Liver (tissue), 9 donors: ENCODE results near the gene ARID3B. TPM values are rescaled to one million over a fixed set of nuclear protein-coding genes. Genes with fewer than 3 reads are reported as not detected.

Source experiments
- DNase-seq: peaks from one replicate; pipeline ENCODE4 v3.0.0-alpha.2; 2017; ENCODE audit warnings: low spot score
- H3K27ac ChIP-seq, 2 donors: one replicate each; pipeline ENCODE4 v1.7.0; 2013; ENCODE audit warnings: inconsistent platforms in 2 of 2, low read length in 2 of 2, control low read depth in 1 of 2, low read depth in 1 of 2, mild to moderate bottlenecking in 1 of 2
- H3K27me3 ChIP-seq, 4 donors: one replicate each; pipeline versions ENCODE4 v1.6.1 to v1.7.0; 2013; ENCODE audit warnings: low read length in 3 of 4, inconsistent platforms in 1 of 4, mild to moderate bottlenecking in 1 of 4, moderate library complexity in 1 of 4; ENCODE audit not compliant: control insufficient read depth in 4 of 4, insufficient read depth in 4 of 4
- H3K36me3 ChIP-seq, 4 donors: one replicate each; pipeline versions ENCODE4 v1.6.1 to v1.7.0; 2013; ENCODE audit warnings: low read length in 3 of 4, mild to moderate bottlenecking in 3 of 4, low read depth in 1 of 4, moderate library complexity in 1 of 4; ENCODE audit not compliant: control insufficient read depth in 4 of 4, insufficient read depth in 3 of 4
- H3K4me1 ChIP-seq, 4 donors: one replicate each; pipeline versions ENCODE4 v1.6.1 to v1.7.0; 2013; ENCODE audit warnings: low read length in 3 of 4, mild to moderate bottlenecking in 3 of 4, moderate library complexity in 1 of 4; ENCODE audit not compliant: control insufficient read depth in 4 of 4, insufficient read depth in 4 of 4
- H3K4me3 ChIP-seq, 3 donors: one replicate each; pipeline versions ENCODE4 v1.6.1 to v1.7.0; 2013; ENCODE audit warnings: low read length in 3 of 3, control low read depth in 1 of 3, low read depth in 1 of 3, mild to moderate bottlenecking in 1 of 3
- H3K9ac ChIP-seq, 2 donors: one replicate each; pipeline ENCODE4 v1.7.0; 2013; ENCODE audit warnings: low read length in 2 of 2, mild to moderate bottlenecking in 2 of 2, moderate library complexity in 2 of 2, control low read depth in 1 of 2, low read depth in 1 of 2
- H3K9me3 ChIP-seq, 4 donors: one replicate each; pipeline versions ENCODE4 v1.6.1 to v1.7.0; 2013; ENCODE audit warnings: low read length in 3 of 4; ENCODE audit not compliant: control insufficient read depth in 4 of 4
- EGR1 ChIP-seq, 2 donors: IDR thresholded peaks; 2 replicates each; pipeline ENCODE4 v1.6.1; 2016 to 2018; ENCODE audit warnings: antibody characterized with exemption in 2 of 2, low read depth in 2 of 2
- FOXA1 ChIP-seq: IDR thresholded peaks from 2 replicates; pipeline ENCODE4 v1.6.1; 2016; ENCODE audit warnings: antibody characterized with exemption
- GABPA ChIP-seq, 2 donors: IDR thresholded peaks in 1 of 2; conservative IDR thresholded peaks in 1 of 2; 2 replicates each; pipeline ENCODE4 v1.6.1; 2016; ENCODE audit warnings: antibody characterized with exemption in 2 of 2, mild to moderate bottlenecking in 1 of 2, moderate library complexity in 1 of 2
- HNF4A ChIP-seq, 2 donors: conservative IDR thresholded peaks; 2 replicates each; pipeline ENCODE4 v1.6.1; 2016; ENCODE audit warnings: antibody characterized with exemption in 2 of 2, mild to moderate bottlenecking in 2 of 2
- HNF4G ChIP-seq: IDR thresholded peaks from 2 replicates; pipeline ENCODE4 v1.6.1; 2016; ENCODE audit warnings: antibody characterized with exemption
- JUND ChIP-seq, 2 donors: IDR thresholded peaks; 2 replicates each; pipeline ENCODE4 v1.6.1; 2016; ENCODE audit warnings: antibody characterized with exemption in 2 of 2
- NR2F2 ChIP-seq: IDR thresholded peaks from 2 replicates; pipeline ENCODE4 v1.6.1; 2016; ENCODE audit warnings: antibody characterized with exemption
- RXRA ChIP-seq, 2 donors: IDR thresholded peaks; 2 replicates each; pipeline ENCODE4 v1.6.1; 2017 to 2018; ENCODE audit warnings: antibody characterized with exemption in 2 of 2, mild to moderate bottlenecking in 1 of 2
- SP1 ChIP-seq: IDR thresholded peaks from 2 replicates; pipeline ENCODE4 v1.6.1; 2018; ENCODE audit warnings: antibody characterized with exemption, mild to moderate bottlenecking
- TAF1 ChIP-seq: conservative IDR thresholded peaks from 2 replicates; pipeline ENCODE4 v1.6.1; 2016; ENCODE audit warnings: antibody characterized with exemption, mild to moderate bottlenecking
- YY1 ChIP-seq: IDR thresholded peaks from 2 replicates; pipeline ENCODE4 v1.6.1; 2016; ENCODE audit warnings: antibody characterized with exemption, mild to moderate bottlenecking
- WGBS: extraction: QIAGEN DNeasy Blood & Tissue Kit; methylation state at CpG from one replicate; pipeline ENCODE4 v1.1.7; 2013; 5-methylcytosine and 5-hydroxymethylcytosine counted together
- polyA plus RNA-seq, 2 donors: library from polyadenylated mRNA; stranded (reverse) in 1 of 2; unstranded in 1 of 2; fragments of 200-250 nt in 1 of 2; fragments of >200 nt in 1 of 2; fragmentation: Nextera tagmentation in 1 of 2; extraction: Ambion mirVana in 1 of 2; gene quantifications; one replicate each; pipeline versions ENCODE4 v1.2.1 to v1.2.3, GENCODE V29; 2013 to 2015
- total RNA-seq, 2 donors: library from RNA; depleted of rRNA; stranded (reverse); fragments of >200 nt; gene quantifications; one replicate each; pipeline ENCODE4 v1.2.3, GENCODE V29; 2014
- TF ChIP-seq, protein P1 (sequence below): IDR thresholded peaks from 2 replicates; pipeline ENCODE4 v1.6.1; 2016; ENCODE audit warnings: antibody characterized with exemption
- TF ChIP-seq, protein P2 (sequence below): IDR thresholded peaks from 2 replicates; pipeline ENCODE4 v1.6.1; 2016; ENCODE audit warnings: antibody characterized with exemption
- TF ChIP-seq, protein P3 (sequence below): IDR thresholded peaks from 2 replicates; pipeline ENCODE4 v1.6.1; 2016; ENCODE audit warnings: antibody characterized with exemption
- TF ChIP-seq, protein P4 (sequence below): fragments of 150-350 bp; IDR thresholded peaks from 2 replicates; pipeline ENCODE4 v1.5.1; 2017; ENCODE audit warnings: improper control_type of control experiment, low read depth, low read length; ENCODE audit not compliant: missing input control
- donor health status: healthy.
- donor health status: healthy.
- donor health status: healthy.
- donor health status: healthy.
- donor health status: healthy.

ARID3B gene
- total and polyA plus RNA-seq, 4 donors = 1.4 to 6.6 (median 2.7) TPM

DNA sequence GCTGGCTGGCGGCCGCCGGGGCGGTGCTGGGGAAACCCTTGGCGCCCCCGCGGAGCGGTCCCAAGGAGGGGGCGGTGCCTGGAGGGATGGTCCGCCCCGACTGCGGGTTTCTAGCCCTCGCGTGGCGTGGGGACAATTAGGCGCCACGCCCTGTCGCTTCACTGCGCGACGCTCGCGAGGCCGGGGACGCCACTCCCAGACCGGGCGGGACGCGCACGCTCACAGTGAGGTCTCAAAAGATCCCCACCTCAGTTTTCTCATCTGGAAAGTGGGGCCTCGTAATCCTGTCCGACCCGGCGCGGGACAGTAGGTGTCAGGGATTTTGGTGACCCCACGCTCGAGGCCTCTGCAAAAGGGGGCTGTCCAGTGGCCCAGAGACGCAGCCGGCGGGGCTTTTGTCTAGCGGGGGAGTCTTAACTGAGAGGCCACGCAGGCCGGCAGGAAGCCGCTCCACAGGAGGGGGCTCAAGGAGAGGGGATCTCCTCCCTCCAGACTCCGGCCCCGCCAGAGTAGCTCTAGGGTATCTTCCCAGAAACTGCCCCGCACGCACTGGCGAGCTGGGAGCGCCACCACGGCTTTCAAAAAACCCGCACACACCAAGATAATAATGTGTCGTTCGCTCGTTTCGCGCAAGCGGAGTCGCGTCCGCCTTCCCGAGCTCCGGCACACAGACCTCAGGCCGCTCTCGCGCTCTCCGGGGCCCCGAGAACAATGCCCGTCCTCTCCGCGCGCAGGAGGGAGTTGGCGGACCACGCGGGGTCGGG lies 73.9 kb downstream of the ARID3B start:
- Histone ChIP-seq H3K27me3 (no peaks in the 10 kb centered on the region), H3K27ac (peak overlapping the region; percentile 92 to 95), H3K9me3 (no peaks in the 10 kb centered on the region), H3K9ac (peak overlapping the region; percentile 58 to 69), H3K4me1 (peaks cover 9 to 35% (median 27%) of the 10 kb centered on the region in 4 donors), H3K4me3 (peak overlapping the region; percentile 38 to 79 (median 76)), H3K36me3 (peaks cover 0 to 9% (median 4%) of the 10 kb centered on the region in 4 donors)
- TF ChIP-seq GABPA (IDR thresholded peaks at IDR 0.05 in 1 of 2, conservative IDR thresholded peaks at IDR 0.05 in 1 of 2) (no peak), HNF4A (conservative IDR thresholded peaks at IDR 0.05) (peak in 1 of 2 donors; percentile 14), EGR1 (IDR thresholded peaks at IDR 0.05; ENCODE audit: low read depth in 2 of 2) (peak in 1 of 2 donors; percentile 26)
- peak; percentile 92 for DNase-seq
- under 1% methylated on average over 76 of the region's 76 CpGs for WGBS

DNA sequence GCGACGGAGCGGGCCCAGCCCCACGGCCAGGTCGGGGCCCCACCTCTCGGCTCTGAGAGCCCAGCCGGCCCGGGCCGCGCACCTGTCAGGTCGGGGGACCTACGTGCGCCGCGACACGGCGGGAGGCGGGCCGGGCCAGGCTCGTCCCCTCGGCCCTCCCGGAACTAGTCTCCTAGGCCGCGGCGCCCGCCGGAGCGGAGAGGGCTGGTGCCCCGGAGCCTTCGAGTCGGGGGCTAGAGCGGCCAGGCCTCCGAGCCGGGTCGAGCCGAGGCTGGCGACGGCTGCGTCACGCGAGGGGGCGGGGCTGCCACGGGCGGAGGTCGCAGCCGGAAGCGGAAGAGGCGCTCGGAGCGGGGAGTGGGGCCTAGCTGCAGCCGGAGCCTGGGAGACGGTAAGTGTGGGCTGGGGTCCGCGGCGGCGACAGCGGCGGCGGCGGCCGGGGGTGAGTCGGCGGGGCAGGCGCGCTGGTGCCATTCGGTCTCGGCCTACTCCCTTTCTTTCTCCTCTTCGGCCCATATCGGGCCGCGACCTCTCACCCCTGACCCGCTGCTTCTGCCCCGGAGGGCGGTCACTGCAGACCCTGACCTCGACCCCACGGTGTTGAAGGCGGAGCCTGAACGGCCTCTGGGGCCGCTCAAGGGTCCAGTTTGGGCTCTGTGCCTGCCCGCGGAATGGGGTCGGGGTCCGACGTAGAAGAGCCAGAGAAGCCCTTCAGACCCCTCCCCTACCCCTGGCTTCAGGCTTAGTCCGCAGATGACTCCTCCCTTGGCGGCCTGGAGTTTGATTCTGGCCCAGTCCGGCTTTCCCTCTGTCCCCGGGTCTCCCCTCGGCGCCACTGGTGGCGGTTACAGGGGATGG lies 74.7 kb downstream of the ARID3B start, which contains the start of gene CLK3:
Gene CLK3 (plus strand): TSS at position 329 of the 858 bp plus-strand sequence. CDS start 3,361 bp downstream, outside the sequence.
- Histone ChIP-seq H3K4me3 (peak within 1 kb of the TSS; percentile 76 to 96 (median 94)), H3K27me3 (no peaks in the 10 kb centered on the region), H3K9me3 (no peaks in the 10 kb centered on the region), H3K36me3 (peaks cover 4 to 17% (median 8%) of the 10 kb centered on the region in 4 donors), H3K27ac (peak within 1 kb of the TSS; percentile 92 to 95), H3K9ac (peak within 1 kb of the TSS; percentile 78 to 95), H3K4me1 (peaks cover 9 to 43% (median 35%) of the 10 kb centered on the region in 4 donors)
- under 1% methylated on average over 91 of the region's 91 CpGs for WGBS
- TF ChIP-seq HNF4G (no peak), NR2F2 (peak; percentile 66), GABPA (IDR thresholded peaks at IDR 0.05 in 1 of 2, conservative IDR thresholded peaks at IDR 0.05 in 1 of 2) (peak in 1 of 2 donors; percentile 87), RXRA (IDR thresholded peaks at IDR 0.05) (peak in 1 of 2 donors; percentile 48), HNF4A (conservative IDR thresholded peaks at IDR 0.05) (peak; percentile 31 to 78)
- TF ChIP-seq, protein P1, sequence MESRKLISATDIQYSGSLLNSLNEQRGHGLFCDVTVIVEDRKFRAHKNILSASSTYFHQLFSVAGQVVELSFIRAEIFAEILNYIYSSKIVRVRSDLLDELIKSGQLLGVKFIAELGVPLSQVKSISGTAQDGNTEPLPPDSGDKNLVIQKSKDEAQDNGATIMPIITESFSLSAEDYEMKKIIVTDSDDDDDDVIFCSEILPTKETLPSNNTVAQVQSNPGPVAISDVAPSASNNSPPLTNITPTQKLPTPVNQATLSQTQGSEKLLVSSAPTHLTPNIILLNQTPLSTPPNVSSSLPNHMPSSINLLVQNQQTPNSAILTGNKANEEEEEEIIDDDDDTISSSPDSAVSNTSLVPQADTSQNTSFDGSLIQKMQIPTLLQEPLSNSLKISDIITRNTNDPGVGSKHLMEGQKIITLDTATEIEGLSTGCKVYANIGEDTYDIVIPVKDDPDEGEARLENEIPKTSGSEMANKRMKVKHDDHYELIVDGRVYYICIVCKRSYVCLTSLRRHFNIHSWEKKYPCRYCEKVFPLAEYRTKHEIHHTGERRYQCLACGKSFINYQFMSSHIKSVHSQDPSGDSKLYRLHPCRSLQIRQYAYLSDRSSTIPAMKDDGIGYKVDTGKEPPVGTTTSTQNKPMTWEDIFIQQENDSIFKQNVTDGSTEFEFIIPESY = no peak
- TF ChIP-seq, protein P2, sequence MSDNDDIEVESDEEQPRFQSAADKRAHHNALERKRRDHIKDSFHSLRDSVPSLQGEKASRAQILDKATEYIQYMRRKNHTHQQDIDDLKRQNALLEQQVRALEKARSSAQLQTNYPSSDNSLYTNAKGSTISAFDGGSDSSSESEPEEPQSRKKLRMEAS = no peak
- DNase-seq = peak; percentile 96

DNA sequence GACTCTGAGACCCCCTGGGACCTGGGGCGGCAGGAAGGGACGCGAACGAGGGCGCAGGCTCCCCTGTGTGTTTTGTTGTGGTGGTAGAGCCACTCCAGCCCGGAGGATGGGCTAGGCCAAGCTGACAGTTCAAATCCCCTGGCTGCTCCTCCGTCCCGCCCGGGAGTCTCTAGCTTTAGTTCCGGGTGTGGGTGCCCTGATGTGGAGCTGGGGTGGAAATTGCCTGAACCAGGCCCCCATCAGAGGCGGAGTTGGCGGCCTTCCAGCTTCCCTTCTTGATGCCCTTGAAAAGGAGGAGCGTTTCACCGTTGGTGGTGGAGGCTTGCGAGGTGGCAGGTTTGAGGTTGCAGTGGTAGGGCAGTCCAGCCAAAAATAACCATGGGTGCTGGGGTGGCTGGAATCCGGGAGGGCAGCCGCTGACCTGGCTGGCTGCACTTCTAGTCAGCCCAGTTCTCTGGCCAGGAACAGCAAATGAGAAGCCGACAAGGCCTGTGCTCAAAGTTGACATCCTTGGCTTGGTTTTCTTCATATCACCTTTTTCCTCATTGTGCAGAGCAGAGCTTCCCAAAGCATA lies 75.4 kb downstream of the ARID3B start:
- DNase-seq = peak; percentile 88
- peak overlapping the region; percentile 76 to 96 (median 94) for H3K4me3 ChIP-seq
- H3K36me3 ChIP-seq = peaks cover 6 to 21% (median 10%) of the 10 kb centered on the region in 4 donors
- H3K4me1 ChIP-seq = peaks cover 9 to 50% (median 40%) of the 10 kb centered on the region in 4 donors
- WGBS = under 1% methylated on average over 18 of the region's 18 CpGs
- peak overlapping the region; percentile 92 to 95 for H3K27ac ChIP-seq
- peak overlapping the region; percentile 78 to 95 for H3K9ac ChIP-seq
- no peaks in the 10 kb centered on the region for H3K27me3 ChIP-seq
- no peaks in the 10 kb centered on the region for H3K9me3 ChIP-seq
- TF ChIP-seq FOXA1 (no peak), YY1 (peak; percentile 61), NR2F2 (no peak), EGR1 (IDR thresholded peaks at IDR 0.05; ENCODE audit: low read depth in 2 of 2) (no peak), GABPA (IDR thresholded peaks at IDR 0.05 in 1 of 2, conservative IDR thresholded peaks at IDR 0.05 in 1 of 2) (peak in 1 of 2 donors; percentile 37), TAF1 (no peak), SP1 (peak; percentile 38), HNF4G (no peak), JUND (IDR thresholded peaks at IDR 0.05) (no peak), HNF4A (conservative IDR thresholded peaks at IDR 0.05) (peak in 1 of 2 donors; percentile 45)
- TF ChIP-seq, protein P3, sequence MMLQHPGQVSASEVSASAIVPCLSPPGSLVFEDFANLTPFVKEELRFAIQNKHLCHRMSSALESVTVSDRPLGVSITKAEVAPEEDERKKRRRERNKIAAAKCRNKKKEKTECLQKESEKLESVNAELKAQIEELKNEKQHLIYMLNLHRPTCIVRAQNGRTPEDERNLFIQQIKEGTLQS = no peak
- TF ChIP-seq, protein P2 = no peak
- TF ChIP-seq, protein P4, sequence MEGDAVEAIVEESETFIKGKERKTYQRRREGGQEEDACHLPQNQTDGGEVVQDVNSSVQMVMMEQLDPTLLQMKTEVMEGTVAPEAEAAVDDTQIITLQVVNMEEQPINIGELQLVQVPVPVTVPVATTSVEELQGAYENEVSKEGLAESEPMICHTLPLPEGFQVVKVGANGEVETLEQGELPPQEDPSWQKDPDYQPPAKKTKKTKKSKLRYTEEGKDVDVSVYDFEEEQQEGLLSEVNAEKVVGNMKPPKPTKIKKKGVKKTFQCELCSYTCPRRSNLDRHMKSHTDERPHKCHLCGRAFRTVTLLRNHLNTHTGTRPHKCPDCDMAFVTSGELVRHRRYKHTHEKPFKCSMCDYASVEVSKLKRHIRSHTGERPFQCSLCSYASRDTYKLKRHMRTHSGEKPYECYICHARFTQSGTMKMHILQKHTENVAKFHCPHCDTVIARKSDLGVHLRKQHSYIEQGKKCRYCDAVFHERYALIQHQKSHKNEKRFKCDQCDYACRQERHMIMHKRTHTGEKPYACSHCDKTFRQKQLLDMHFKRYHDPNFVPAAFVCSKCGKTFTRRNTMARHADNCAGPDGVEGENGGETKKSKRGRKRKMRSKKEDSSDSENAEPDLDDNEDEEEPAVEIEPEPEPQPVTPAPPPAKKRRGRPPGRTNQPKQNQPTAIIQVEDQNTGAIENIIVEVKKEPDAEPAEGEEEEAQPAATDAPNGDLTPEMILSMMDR = no peak
